GM13977 (cell line): ENCODE results near the gene TET2.
A peak's percentile ranks its signal among the peaks of the same experiment; 100 is the strongest.

Source experiments
- DNase-seq: peaks from one replicate; pipeline ENCODE4 v3.0.0; 2012; ENCODE audit warnings: low spot score
- CTCF ChIP-seq: IDR thresholded peaks from 2 replicates; pipeline ENCODE4 v1.5.1; 2012; ENCODE audit warnings: mild to moderate bottlenecking, control low read depth; ENCODE audit not compliant: insufficient read depth; ENCODE audit errors: extremely low read depth, missing control alignments
- in situ Hi-C: fragments of 300-500 bp; cut with MboI; formaldehyde crosslinking; loops from one replicate; pipeline ENCODE4 v1.12.0; 2022; ENCODE audit warnings: low sequenced_read_pairs, low pct_unique_long_range_greater_than_20kb, mixed read lengths, inconsistent platforms; ENCODE audit not compliant: unreplicated experiment

TET2 gene

GRCh38 chr4:105147553-105148161 lies 981 bp downstream of the TET2 start:
- in situ Hi-C loops: loop anchor here (25.0 kb wide), 1 partner anchor 315 kb away; the partner anchor contains the start of gene PPA2
- DNase-seq: peak; percentile 38
- no peak for TF ChIP-seq CTCF

- in situ Hi-C loops: loop anchor here (25.0 kb wide), 1 partner anchor 314 kb away; the partner anchor contains the start of gene PPA2
- TF ChIP-seq CTCF: no peak
- no peak for DNase-seq
These were observed 1.7 kb downstream of the TET2 start for GRCh38 chr4:105148356-105148755.

- no peak for TF ChIP-seq CTCF
- in situ Hi-C loops: loop anchor here (25.0 kb wide), 1 partner anchor 314 kb away; the partner anchor contains the start of gene PPA2
- no peak for DNase-seq
These were observed 2.1 kb downstream of the TET2 start for GRCh38 chr4:105148776-105149175.

- TF ChIP-seq CTCF: no peak
- DNase-seq: no peak
- in situ Hi-C loops: loop anchor here (25.0 kb wide), 1 partner anchor 313 kb away; the partner anchor contains the start of gene PPA2
These were observed 3.1 kb downstream of the TET2 start for GRCh38 chr4:105149771-105150170.

- TF ChIP-seq CTCF: no peak
- in situ Hi-C loops: no loop called here
- no peak for DNase-seq
These were observed 3.8 kb downstream of the TET2 start for GRCh38 chr4:105150503-105150902.

- no peak for DNase-seq
- no peak for TF ChIP-seq CTCF
- in situ Hi-C loops: no loop called here
These were observed 7.1 kb downstream of the TET2 start for GRCh38 chr4:105153749-105154148.

GRCh38 chr4:105154576-105154975 lies 7.9 kb downstream of the TET2 start:
- TF ChIP-seq CTCF: no peak
- no peak for DNase-seq
- in situ Hi-C loops: no loop called here
